ENCODE results near the gene MYF5.
A peak's percentile ranks its signal among the peaks of the same experiment; 100 is the strongest.

The MYF5 gene

DNA sequence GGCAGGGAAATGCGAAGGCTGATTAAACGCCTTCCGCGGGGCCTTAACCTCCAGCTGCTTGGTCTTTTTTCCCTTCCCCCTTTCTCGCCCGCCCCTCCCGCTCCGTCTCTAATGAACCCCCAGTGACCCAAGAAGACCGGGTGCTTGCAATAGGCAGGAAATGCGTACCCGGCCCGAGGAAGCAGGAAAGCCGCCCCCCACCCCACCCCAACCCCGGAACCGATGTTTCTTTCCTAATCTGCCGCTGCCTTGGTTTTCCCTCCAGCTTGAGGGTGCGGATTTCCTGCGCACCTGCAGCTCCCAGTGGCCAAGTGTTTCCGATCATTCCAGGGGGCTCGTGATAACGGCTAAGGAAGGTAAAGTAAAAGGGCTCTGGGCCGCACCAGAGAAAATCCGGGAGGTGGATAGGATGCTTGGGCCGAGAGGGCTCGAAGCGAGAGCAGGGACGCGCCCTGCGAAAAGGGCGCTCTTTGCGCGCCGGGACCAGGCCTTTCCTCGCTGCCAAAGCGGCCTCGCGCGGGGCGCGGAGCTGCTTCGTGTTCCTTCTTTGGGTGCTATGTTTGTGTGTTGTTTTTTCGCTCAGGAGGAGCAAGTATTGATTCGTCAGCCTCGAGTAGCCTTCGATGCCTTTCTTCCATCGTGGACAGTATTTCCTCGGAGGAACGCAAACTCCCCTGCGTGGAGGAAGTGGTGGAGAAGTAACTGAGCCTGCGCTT, 8.3 kb upstream of the MYF5 start:
- DNase-seq, result peak; percentile 49

DNA sequence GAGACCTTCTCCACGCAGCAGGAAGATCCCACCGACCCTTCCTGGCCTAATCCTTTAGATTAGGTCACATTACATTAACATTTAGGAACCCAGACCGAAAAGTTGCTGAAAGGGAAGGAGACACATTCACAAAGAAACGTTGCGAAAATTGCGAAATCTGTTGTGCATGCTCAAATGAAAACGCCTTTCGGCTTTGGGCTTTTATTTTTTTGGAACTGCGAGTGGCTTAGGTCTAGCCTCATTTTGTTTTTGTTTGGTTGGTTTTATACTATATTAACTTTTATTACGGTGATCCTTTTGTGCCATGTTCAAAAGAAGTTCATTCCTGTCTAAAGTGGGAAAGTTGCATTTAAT, 7.8 kb upstream of the MYF5 start:
- DNase-seq, result no peak

DNA sequence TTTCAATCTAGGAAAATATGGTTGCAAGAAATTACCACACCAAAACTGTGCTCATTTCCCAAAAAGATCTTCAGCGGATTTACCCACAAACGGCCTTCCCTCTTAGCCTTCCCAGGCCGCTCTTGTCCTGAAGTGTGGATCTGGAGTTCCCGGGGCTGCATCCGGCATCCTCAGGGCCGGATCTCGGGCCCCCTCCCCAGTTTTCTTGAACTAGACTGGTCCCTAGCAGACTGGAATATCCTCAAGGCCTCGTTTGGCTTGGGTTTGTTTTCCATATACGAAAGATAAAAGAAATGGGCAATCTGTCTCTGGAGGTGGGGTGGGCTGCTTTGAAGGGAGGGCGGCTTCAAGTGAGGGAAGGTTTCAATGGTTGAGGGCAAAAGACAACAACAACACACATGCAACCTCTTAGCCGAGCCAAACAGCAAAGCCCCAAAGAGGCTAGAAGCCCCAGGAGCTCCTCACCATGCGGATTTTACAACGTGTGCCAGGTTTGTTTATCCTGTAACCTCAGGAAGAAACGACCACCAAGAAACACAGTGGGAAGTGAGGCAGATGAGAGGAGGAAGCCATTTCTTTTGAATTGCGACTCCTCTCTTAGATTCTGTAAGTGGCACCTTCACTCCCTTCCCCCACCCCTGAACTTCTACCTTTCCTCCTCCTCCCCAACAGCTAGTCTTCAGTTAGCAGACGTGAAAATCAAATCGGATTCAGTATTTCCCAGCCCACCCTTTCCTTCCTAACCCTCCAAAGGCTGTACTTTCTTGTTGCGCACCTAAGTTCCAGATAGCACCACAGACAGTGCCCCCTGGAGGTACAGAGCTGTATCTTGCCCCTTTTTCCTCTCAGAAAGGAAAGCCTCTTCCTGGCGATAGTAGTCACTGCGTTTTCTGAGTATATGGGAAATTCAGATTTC, 6.6 kb upstream of the MYF5 start:
- peak; percentile 19 for DNase-seq

DNA sequence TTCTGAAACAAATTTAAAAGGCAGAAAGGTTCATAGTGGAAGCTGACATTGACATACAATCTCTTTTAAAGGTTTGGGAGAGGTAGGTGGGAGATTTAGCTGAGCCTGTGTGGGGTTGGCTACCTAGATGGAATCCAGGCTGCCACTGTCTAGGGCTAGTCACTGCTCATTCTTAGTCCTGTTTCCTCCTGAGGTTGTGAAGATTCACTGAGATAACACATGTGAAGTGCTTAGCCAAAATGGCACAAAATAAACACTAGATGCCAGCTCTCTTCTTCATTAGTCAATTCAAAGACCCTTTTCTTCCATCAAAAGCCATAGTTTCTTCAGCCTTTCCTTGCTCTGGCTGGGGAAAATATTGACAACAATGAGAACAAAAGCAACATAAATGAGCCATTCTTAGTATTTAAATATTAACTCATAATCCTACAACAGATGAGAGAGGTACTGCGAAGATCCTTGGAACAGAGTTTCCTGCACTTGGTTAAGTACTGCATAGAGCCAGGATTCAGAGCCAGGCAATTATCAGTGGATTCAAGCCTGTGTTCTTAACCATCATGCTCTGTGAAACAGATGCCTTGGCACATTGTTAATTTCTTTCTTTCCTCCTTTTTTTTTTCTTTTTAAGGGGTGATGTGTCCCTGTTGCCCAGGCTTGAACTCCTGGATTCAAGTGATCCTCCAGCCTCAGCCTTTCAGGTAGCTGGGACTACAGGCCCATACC, 5.8 kb upstream of the MYF5 start:
- DNase-seq, result no peak

DNA sequence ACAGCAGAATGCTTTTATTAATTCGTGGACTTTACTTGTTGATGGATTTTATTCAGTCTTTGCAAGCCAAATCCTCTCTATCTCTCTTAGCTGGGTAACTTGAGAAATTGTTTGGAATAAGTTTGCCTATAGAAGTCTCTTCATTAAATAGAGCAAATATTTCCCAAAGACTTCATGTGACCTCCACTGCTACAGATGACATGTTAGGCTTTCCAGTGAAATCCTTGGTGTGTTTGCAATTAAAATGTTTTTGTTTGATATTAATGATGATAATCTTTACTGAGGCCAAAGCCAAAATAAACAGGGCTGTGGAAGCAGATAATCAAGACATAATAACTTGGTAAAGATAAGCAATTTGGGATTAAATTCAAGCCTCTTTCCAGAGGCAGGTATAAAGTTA, 4.8 kb upstream of the MYF5 start:
- no peak for DNase-seq

DNA sequence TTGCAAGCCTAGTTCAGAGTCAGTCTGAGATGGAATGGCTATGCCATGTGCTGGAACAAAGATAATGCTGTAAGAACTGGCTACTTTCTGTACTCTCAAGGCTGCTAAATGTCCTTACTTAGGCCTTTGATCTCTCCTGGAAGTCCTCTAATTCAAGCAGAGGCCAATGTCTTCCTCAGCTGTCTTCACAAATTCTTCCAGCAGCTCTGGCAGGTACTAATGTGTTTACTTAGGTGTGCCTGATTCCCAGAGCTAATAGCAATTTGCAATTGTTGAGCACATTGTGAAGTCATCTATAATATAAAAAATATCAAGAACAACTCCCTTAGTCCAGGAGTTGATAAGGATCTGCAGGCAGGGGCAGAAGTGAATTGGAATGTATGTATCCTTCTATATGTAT, 3.8 kb upstream of the MYF5 start:
- DNase-seq, result no peak

DNA sequence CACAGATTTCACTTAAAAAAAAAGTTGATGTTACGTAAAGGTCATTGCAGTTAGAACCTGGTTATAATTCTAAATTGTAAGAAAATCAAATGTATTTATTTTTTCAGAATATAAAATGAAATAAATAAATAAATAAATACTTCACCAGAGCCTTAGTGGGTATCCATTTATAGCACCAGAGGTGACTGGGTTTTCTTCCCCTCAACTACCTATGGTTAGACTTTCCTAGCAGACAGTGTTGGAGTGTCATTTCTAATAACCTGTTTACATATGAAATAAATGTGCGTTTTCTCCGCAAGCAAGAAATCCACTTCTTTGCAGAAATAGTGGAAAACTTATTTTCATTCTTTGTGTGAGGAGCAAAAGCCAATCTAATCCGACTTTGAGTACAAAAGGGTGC, 3.3 kb upstream of the MYF5 start:
- no peak for DNase-seq

DNA sequence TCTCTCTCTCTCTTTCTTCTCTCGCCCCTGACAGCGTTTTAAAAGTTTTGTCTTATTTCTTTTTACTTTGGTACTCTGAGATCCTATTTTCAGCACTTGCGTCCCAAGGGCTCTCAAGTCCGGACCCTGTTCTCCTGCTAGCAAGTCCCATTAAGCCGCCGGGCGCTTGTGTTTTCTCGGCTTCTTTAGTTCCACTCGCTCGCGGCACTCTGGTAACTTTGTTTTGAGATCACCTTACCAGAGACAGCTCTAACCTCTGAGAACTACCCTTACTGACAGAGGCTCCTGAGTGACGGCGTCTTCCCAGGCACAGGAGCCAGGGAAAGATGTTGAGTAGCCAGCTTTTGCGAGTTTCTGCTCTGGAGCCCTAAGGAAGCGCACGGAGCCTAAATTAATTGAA, 2.7 kb upstream of the MYF5 start:
- DNase-seq, result peak; percentile 26

DNA sequence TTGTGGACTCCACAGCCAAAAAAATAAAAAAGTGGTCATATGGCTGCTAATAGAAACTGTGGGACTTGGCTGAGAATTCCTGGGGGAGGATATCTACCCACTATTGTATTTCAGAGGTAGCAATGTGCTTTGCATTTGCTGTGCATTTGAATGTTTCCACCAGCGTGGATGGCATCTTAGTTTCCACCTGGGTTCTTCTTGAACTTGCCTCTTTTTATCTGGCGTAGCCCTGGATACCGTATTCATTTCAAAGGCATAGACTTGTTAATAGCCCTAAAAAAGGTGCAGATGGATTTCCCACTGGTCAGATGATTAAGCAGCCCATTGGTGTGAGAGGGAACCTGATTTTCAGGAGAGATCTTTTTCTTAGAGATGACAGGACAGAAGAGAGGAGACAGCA, 1.9 kb upstream of the MYF5 start:
- no peak for DNase-seq

DNA sequence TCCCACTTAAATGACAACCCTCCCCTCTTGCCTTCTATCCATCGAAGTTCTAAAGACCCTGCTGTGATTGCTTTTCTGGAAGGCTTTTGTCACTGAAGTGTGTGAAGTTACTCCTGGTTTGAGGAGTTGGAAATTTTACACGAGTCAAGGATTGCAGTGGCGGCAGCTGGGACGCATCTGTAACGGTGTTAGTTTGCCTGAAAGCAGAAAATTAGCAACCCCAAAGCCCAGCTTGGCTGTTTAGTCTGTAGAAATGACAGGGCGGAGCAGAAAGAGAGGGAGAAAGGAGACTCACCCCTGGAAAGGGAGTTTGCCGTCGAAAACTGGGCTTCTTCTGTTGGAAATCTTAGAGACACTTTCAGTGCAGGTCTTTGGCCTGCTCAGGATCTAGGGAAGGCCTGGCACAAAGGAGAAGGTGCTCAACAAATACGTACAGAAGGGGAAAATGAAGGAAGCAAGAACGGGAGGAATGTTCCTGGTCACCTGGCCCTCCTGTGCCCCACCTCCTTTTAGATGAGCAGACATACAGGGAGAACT, 931 bp upstream of the MYF5 start:
- DNase-seq, result no peak

DNA sequence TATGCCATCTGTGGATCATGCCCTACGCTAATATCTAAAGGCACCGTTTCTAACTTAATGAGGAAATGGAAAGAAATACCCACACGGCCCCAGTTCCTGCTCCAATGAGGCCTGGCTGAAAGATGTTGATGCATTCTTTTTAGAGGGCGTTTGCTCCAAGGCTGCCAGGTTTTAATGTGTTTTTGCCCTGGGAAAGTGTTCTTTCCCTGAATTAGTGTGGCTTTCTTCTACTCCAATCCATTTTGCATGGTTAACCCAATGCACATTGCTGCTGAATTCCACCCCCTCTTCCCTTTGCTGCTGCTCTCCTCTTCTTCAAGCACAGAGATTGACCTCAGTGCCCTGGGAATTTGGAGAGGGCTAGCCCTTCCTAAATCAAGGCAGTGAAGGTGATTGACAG, 1.1 kb downstream of the MYF5 start:
- DNase-seq, result no peak

DNA sequence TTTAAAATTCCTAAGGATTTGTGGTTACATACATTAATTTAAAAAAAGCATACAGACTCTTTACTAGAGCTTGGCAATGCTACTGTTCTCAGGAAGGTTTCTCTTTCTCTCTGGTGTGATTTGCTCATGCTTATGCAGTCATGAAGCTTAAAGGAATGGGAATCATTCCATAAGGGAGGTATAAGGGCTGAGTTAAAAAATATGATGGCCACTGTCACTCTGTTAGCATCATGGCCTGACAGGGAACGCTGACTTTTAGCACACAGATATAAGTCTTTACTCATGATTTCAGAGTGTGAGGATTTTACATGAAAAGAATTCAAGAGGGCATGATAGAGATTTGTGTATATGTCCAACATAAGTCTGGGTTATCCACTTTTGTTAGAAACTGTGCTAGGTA, 3.8 kb downstream of the MYF5 start:
- no peak for DNase-seq

DNA sequence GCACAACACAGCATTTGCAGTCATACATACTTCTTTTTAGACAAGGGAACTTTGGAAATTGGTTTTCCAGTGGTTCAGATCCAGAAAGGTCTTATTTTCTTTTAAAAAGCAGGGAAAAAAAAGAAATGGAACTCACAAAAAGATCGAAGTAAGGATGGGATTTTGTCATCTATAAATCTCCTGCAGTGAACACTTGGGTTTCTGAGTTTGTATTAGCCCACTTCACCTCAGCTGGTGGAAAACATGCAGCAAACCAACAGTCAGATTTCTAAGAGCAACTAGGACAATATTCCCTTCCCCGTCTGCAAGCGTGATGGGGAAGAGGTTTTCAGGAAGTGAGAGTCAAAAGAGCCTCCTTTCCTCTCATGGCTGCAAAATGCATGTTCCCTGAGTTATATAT, 4.6 kb downstream of the MYF5 start:
- DNase-seq, result no peak

DNA sequence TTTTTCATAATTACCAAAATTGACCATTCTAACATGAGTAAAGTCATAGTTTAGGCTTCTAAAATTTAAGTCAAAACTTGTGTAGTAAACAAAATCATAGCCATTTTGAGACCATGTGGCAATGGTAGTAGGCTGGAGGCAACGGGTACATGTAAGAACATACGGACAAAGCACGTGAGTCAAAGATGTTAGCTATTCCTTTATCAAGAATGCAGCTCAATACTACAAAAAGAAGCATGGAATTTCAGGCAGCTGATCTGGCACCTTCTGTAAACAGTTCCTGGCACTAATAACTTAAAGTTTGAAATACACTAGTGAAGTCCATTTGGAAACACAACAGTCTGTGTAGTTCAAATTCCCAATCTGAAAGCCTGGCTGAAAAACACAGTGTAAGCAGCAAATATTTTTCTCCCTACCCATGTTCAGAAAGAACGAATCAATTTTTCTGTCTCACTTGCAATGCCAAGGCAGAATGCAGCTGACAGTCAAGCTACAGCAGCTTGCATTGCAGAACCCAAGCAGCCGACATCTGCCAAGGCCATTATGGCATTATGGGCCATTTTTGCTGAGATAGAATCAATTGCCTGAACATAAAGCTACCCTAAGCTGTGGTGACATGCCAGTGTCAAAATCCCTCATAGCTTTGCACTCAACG, 29.3 kb downstream of the MYF5 start:
- DNase-seq, result peak; percentile 43

DNA sequence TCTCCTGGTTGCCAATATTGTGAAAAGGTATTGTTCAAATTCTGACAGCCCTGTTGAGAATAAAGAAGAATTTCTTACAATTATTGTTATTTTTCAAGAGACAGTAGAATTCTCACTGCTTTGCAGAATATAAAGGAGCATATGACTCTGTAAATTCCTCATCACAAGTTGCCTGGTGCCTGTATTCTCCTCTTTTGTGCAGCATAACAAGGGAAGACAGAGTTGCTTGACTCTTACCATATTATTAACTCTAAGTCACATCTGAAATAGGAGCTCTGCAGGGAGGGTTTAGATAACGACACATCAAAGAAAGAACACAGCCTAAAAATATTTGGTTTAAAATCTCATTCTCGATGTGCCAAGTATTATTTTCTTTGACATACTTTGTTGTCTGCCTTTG, 31.1 kb downstream of the MYF5 start:
- no peak for DNase-seq

DNA sequence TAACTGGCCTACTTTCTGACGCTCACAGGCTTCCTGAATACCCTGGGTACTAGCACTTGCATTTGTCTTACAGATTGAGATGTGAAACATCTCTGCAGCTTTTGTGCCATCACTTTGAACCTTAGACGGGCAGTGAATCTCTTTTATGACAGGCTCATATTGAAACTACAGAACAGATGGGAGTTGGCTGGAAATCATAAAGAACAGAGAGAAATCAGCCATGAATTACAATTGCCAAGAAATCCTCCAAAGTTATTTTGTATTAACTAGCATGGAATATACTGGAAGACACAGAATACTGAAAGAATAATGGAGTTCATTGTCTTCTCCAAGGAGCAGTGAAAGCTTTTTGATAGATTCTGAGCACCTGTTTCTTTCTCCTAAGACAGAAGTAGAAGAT, 32.7 kb downstream of the MYF5 start:
- DNase-seq, result no peak

DNA sequence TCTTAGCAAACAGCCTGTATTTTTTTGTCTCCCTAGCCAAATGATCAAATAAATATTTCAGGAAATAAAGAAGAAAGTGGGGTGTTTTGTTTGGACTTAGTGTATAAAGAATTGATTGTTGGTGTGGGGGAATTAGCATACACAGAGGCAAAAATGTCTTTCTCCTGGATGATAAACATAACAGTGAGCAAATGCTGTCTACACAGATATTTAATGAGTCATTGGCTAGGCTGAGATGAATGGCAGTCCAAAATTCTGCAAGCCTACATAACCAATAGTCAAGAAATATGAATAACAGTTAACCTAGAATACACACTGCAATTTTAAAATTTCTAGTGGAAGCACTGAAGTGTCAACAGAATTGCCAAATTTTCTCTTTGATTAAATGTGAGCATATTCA, 35.8 kb downstream of the MYF5 start:
- no peak for DNase-seq

DNA sequence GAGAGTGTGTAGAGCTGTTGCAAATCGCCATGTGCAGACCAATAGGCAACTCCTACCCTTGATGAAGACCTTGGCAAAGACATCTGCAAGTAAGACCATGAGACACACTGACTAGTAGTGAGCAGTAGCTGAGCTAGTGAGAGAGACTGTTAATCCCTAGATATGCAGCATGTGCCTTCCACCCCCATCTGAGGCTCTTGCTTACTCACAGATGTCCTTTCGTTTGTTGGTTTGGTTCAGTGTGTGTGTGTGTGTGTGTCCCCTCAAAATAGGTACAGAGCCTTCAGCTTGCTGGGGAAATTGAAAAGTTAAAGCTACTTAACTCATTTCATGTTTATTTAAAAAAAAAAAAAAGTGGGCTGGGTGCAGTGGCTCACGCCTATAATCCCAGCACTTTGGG, 37.6 kb downstream of the MYF5 start:
- no peak for DNase-seq

DNA sequence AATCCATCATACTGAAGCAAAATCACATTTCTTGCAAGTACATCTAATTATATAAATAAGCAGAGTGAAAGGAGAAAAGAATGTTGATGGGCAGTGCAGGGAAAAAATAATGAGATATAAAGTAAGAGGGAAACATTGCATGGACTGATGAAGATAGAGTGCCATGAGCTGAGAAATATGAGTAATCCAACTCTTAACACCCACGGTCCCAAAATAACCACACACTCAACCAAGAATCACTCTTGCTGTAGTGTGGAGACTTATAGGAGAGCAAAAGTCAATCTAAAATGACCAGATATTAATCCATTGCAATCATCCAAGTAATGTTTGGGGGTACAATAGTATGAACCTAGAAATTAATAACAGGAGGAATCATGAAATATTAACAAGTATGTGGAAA, 40.2 kb downstream of the MYF5 start:
- DNase-seq, result no peak

DNA sequence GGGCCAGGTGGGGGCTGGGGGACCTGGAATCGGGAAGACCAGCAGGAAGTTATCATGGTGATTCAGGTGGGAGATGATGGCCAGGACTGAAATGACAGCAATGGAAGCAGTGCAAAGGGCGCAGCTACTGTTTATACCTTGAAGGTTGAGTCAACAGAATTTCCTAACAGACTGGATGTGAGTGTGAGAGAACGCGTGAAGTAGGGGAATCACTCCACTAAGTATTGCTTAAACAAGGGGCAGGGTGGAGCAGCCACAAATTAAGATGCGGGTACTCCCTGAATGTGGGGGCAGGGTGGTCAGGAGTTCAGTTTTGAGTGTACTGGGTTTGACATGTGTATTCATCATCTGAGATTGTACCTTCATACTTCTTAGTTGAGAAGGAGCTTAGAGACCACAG, 45.1 kb downstream of the MYF5 start:
- DNase-seq, result no peak

DNA sequence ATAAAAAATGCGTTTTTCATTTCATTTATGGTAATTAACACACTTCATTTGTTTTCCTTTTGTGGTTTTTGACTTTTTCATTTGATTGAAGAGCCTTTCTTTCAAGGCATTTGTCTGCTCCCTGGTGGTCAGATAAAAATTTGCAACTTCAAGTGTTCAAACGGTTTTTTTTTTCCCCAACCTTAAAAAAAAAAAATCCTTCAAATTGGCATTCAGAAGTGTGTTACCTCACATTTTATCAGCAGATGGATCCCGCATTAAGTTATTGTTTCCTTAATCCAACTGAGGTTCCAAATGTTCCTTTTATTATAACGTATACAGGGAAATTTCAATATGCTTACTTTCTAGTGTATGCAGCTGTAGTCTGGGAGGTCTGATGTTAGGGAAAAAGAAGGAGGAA, 47.2 kb downstream of the MYF5 start:
- no peak for DNase-seq

DNA sequence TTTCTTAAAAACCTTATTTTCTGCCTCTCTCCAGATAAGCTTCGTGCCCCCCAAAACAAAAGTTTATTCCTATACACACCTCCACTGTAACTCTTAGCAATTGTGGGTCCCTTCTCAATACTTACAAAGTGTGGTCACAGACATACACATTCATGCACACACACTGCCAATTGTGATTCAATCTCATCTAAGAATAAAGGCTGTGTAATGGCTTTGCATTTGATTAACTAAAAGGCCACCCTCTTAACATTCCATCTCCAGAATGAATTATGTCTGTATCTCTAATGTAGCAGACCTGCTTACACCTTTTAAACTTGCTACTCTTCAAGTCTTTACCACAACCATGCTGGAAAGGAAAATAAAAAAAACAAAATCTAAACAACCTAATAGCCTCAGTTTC, 49.5 kb downstream of the MYF5 start:
- DNase-seq, result no peak

DNA sequence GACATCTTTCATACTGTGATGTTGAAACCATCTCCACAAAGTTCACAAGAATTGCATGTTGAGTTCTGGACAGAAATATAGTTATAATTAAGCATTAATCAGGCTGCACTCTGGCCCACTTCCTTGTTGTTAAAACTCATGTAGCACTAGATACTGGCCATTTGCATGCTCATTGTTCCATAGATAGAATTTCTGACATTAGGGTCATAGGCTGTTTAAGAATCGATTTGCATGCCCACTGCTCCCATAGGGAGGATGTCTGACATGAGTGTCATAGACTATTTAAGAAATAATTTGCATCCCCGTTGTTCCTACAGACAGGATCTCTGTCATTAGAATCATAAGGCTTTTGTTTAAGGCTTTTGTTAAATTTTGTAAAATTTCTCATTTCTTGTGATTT, 50.2 kb downstream of the MYF5 start:
- no peak for DNase-seq
